Panc1 (cell line): ENCODE results near the gene MTLN. TPM values are rescaled to one million over a fixed set of nuclear protein-coding genes. Genes with fewer than 3 reads are reported as not detected.

ENCODE experiments used
- ATAC-seq: fragments of 200-7000 bp; cut with Tn5 transposase; 2 replicates; pipeline ENCODE4 v1.9.1; 2020; ENCODE audit warnings: mild to moderate bottlenecking, moderate library complexity
- BruUV-seq: library from RNA; stranded (reverse); fragments of 400-500 nt; replicated peaks from 2 replicates; lab custom pipeline; 2021; lab: Mats Ljungman, UMichigan
- CTCF ChIA-PET: fragments of 300-600 bp; sonication (Branson Sonifier 250); formaldehyde crosslinking; loops from one replicate; lab custom pipeline; 2022; ENCODE audit warnings: antibody characterized with exemption; lab: Charles Lee
- POLR2A ChIA-PET: fragments of 300-600 bp; sonication (Branson Sonifier 250); formaldehyde crosslinking; loops from one replicate; lab custom pipeline; 2022; ENCODE audit warnings: antibody characterized with exemption; lab: Charles Lee
- DNase-seq: peaks from one replicate; pipeline ENCODE4 v3.0.0-alpha.2; 2010; ENCODE audit warnings: low read depth, low spot score
- H3K27ac ChIP-seq: 2 replicates; pipeline ENCODE4 v1.5.1; 2011; ENCODE audit warnings: mild to moderate bottlenecking, low read length, inconsistent platforms
- H3K27me3 ChIP-seq: fragments of 200-500 bp; sonication (Bioruptor generic); 2 replicates; pipeline ENCODE4 v1.6.0; 2014; ENCODE audit warnings: low read length, inconsistent platforms; ENCODE audit not compliant: control insufficient read depth, insufficient read depth
- H3K36me3 ChIP-seq: fragments of 200-500 bp; sonication (Bioruptor generic); 2 replicates; pipeline ENCODE4 v1.5.1; 2014; ENCODE audit warnings: inconsistent platforms, mild to moderate bottlenecking, low read length, moderate library complexity; ENCODE audit not compliant: control insufficient read depth, insufficient read depth
- H3K4me1 ChIP-seq: 2 replicates; pipeline ENCODE4 v1.5.1; 2011; ENCODE audit warnings: inconsistent platforms, mild to moderate bottlenecking, low read length, moderate library complexity; ENCODE audit not compliant: control insufficient read depth, insufficient read depth
- H3K4me3 ChIP-seq, 2 experiments: 2 replicates each; pipeline ENCODE4 v1.5.1; 2011 to 2012; ENCODE audit warnings: low read depth in 2 of 2, low read length in 2 of 2, mild to moderate bottlenecking in 2 of 2, inconsistent platforms in 1 of 2, moderate library complexity in 1 of 2
- H3K9me3 ChIP-seq: fragments of 200-500 bp; sonication (Bioruptor generic); 2 replicates; pipeline ENCODE4 v1.5.1; 2014; ENCODE audit warnings: low read depth, mild to moderate bottlenecking, inconsistent platforms, low read length, moderate library complexity; ENCODE audit not compliant: control insufficient read depth, insufficient read depth
- POLR2AphosphoS5 ChIP-seq: IDR thresholded peaks from 2 replicates; pipeline ENCODE4 v1.6.1; 2012; ENCODE audit warnings: mild to moderate bottlenecking, low read depth, low read length, moderate library complexity
- SIN3A ChIP-seq: IDR thresholded peaks from 2 replicates; pipeline ENCODE4 v1.6.1; 2012; ENCODE audit warnings: low read depth, mild to moderate bottlenecking, low read length, moderate library complexity, borderline replicate concordance; ENCODE audit not compliant: insufficient read depth
- TCF7L2 ChIP-seq: IDR thresholded peaks from 2 replicates; pipeline ENCODE4 v1.6.1; 2011; ENCODE audit warnings: mild to moderate bottlenecking, low read depth, low read length, inconsistent platforms
- in situ Hi-C: cut with HindIII; loops from 2 replicates; pipeline ENCODE4 v1.10.0; 2016; ENCODE audit warnings: low sequenced_read_pairs, low pct_unique_long_range_greater_than_20kb
- intact Hi-C: fragments of 100-400 bp; cut with micrococcal nuclease; formaldehyde crosslinking; loops from one replicate; pipeline ENCODE4 v1.10.0; 2022; ENCODE audit not compliant: unreplicated experiment
- total RNA-seq: library from RNA; stranded (reverse); gene quantifications from one replicate; pipeline ENCODE4 v1.2.1, GENCODE V29; 2021; ENCODE audit not compliant: unreplicated experiment
- TF ChIP-seq, protein P1 (sequence below), 2 experiments: IDR thresholded peaks; 2 replicates each; pipeline ENCODE4 v1.6.1; 2011 to 2012; ENCODE audit warnings: low read depth in 2 of 2, control low read depth in 1 of 2, low read length in 1 of 2, mild to moderate bottlenecking in 1 of 2, moderate library complexity in 1 of 2; ENCODE audit not compliant: insufficient read depth in 1 of 2
- TF ChIP-seq, protein P2 (sequence below): fragments of 450-650 bp; IDR thresholded peaks from 2 replicates; pipeline ENCODE4 v1.5.1; 2017; ENCODE audit warnings: mild to moderate bottlenecking

The MTLN gene
- total RNA-seq, 1 experiment from 2014 or later, result 84.3 TPM

DNA sequence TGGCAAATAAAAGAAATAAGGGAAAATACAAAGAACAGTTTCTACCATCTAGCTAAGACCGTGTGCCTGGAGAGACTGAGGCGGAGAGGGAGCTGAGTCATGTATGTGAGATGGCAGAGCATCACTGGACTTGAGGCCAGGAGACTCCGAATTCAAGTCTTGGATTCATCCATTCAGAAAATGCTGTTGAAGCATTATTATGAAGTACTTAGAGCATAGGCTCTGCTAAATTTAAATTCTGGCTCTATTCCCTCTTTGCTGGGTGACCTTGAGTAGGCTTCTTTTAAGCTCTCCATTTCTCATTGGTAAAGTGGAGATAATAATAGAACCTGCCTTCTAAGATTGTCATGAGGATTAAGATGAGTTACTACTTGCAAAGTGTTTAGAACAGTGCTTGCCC is 42.2 kb downstream of the MTLN start:
- ChIA-PET POLR2A (no interaction called here), CTCF (no interaction called here)
- TF ChIP-seq POLR2AphosphoS5, result no peak
- no peak for TF ChIP-seq SIN3A
- TF ChIP-seq, protein P1, sequence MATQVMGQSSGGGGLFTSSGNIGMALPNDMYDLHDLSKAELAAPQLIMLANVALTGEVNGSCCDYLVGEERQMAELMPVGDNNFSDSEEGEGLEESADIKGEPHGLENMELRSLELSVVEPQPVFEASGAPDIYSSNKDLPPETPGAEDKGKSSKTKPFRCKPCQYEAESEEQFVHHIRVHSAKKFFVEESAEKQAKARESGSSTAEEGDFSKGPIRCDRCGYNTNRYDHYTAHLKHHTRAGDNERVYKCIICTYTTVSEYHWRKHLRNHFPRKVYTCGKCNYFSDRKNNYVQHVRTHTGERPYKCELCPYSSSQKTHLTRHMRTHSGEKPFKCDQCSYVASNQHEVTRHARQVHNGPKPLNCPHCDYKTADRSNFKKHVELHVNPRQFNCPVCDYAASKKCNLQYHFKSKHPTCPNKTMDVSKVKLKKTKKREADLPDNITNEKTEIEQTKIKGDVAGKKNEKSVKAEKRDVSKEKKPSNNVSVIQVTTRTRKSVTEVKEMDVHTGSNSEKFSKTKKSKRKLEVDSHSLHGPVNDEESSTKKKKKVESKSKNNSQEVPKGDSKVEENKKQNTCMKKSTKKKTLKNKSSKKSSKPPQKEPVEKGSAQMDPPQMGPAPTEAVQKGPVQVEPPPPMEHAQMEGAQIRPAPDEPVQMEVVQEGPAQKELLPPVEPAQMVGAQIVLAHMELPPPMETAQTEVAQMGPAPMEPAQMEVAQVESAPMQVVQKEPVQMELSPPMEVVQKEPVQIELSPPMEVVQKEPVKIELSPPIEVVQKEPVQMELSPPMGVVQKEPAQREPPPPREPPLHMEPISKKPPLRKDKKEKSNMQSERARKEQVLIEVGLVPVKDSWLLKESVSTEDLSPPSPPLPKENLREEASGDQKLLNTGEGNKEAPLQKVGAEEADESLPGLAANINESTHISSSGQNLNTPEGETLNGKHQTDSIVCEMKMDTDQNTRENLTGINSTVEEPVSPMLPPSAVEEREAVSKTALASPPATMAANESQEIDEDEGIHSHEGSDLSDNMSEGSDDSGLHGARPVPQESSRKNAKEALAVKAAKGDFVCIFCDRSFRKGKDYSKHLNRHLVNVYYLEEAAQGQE (IDR thresholded peaks at IDR 0.05; ENCODE audit: insufficient read depth in 1 of 2, low read depth in 2 of 2, low read length in 1 of 2), result no peak
- no peak for TF ChIP-seq TCF7L2
- TF ChIP-seq, protein P2, sequence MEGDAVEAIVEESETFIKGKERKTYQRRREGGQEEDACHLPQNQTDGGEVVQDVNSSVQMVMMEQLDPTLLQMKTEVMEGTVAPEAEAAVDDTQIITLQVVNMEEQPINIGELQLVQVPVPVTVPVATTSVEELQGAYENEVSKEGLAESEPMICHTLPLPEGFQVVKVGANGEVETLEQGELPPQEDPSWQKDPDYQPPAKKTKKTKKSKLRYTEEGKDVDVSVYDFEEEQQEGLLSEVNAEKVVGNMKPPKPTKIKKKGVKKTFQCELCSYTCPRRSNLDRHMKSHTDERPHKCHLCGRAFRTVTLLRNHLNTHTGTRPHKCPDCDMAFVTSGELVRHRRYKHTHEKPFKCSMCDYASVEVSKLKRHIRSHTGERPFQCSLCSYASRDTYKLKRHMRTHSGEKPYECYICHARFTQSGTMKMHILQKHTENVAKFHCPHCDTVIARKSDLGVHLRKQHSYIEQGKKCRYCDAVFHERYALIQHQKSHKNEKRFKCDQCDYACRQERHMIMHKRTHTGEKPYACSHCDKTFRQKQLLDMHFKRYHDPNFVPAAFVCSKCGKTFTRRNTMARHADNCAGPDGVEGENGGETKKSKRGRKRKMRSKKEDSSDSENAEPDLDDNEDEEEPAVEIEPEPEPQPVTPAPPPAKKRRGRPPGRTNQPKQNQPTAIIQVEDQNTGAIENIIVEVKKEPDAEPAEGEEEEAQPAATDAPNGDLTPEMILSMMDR, result no peak
- Histone ChIP-seq H3K4me3 (no peak overlapping the region), H3K36me3 (no peaks in the 10 kb centered on the region), H3K27me3 (no peaks in the 10 kb centered on the region), H3K4me1 (peaks cover 3% of the 10 kb centered on the region; the same call in 1 of the 2 replicates), H3K9me3 (no peaks in the 10 kb centered on the region), H3K27ac (no peak overlapping the region)
- DNase-seq, result no peak
- in situ Hi-C loops, result no loop called here
- BruUV-seq, result no TSS peak
- intact Hi-C loops, result no loop called here
- ATAC-seq, result no peak

DNA sequence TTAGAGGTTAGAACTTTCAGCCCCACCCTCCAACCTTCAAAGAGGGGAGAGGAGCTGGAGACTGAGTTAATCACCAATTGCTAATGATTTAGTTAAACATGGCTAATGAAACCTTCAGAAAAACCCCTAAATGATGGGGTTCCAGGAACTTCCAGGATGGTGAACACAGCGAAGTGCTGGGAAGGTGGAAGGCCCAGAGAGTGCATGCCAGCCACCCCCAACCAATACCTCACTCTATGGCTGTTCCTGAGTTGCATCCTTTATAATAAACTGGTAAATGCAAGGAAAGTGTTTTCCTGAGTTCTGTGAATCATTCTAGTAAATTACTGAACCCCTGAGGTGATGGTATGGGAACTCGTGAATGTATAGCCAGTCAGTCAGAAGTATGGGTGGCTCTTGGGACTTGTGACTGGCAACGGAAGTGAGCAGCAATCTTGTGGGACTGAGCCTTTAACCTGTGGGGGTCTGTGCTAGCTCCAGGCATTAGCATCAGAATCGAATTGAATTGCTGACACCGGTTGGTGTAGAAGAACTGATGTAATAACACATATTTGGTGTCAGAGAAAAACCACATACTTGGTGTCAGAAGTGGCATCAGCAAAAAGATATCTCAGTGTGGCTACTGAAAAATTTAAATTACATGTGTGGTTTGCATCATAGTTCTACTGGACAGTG is 44.9 kb downstream of the MTLN start:
- no peak for ATAC-seq

More for the DNA sequence above, 44.9 kb downstream of the MTLN start:
- Histone ChIP-seq H3K27me3 (no peaks in the 10 kb centered on the region), H3K27ac (no peak overlapping the region), H3K9me3 (no peaks in the 10 kb centered on the region), H3K4me3 (no peak overlapping the region), H3K4me1 (peaks cover 3% of the 10 kb centered on the region; the same call in 1 of the 2 replicates), H3K36me3 (no peaks in the 10 kb centered on the region)
- no TSS peak for BruUV-seq
- ChIA-PET CTCF (no interaction called here), POLR2A (no interaction called here)
- no peak for DNase-seq
- in situ Hi-C loops, result no loop called here
- TF ChIP-seq, protein P1 (IDR thresholded peaks at IDR 0.05; ENCODE audit: insufficient read depth in 1 of 2, low read depth in 2 of 2, low read length in 1 of 2), result no peak
- no peak for TF ChIP-seq TCF7L2
- intact Hi-C loops, result no loop called here
